ENCODE results near the gene ADAMTS4.

ADAMTS4 gene

GRCh38 chr1:161220002-161220401 is 21.1 kb upstream of the ADAMTS4 start:
- no peak for DNase-seq (ENCODE audit: low read depth)

GRCh38 chr1:161219078-161219892 is 20.4 kb upstream of the ADAMTS4 start:
- no peak for DNase-seq (ENCODE audit: low read depth)

GRCh38 chr1:161218301-161219077 is 19.6 kb upstream of the ADAMTS4 start:
- DNase-seq (ENCODE audit: low read depth): no peak

- DNase-seq (ENCODE audit: low read depth): no peak
These were observed 19.0 kb upstream of the ADAMTS4 start for GRCh38 chr1:161217831-161218230.

- DNase-seq (ENCODE audit: low read depth): no peak
These were observed 18.3 kb upstream of the ADAMTS4 start for GRCh38 chr1:161216945-161217712.

- DNase-seq (ENCODE audit: low read depth): no peak
These were observed 16.2 kb upstream of the ADAMTS4 start, which contains the start of gene FCER1G for GRCh38 chr1:161215076-161215475. TSS of gene FCER1G (plus strand) at chr1:161215295. CDS start at chr1:161215322, 27 bp downstream.

GRCh38 chr1:161214369-161214768 is 15.5 kb upstream of the ADAMTS4 start:
- DNase-seq (ENCODE audit: low read depth): no peak

- peak; percentile 36 for DNase-seq (ENCODE audit: low read depth)
These were observed 11.0 kb upstream of the ADAMTS4 start for GRCh38 chr1:161209790-161210409.

- no peak for DNase-seq (ENCODE audit: low read depth)
These were observed 8.3 kb upstream of the ADAMTS4 start for GRCh38 chr1:161207173-161207572.

- DNase-seq (ENCODE audit: low read depth): no peak
These were observed 7.7 kb upstream of the ADAMTS4 start for GRCh38 chr1:161206411-161207140.

GRCh38 chr1:161201836-161202712 is 3.2 kb upstream of the ADAMTS4 start, which contains the start of gene NDUFS2:
TSS of gene NDUFS2 (plus strand) at chr1:161202367. CDS start at chr1:161202386, 19 bp downstream.
- peak; percentile 94 for DNase-seq (ENCODE audit: low read depth)

- no peak for DNase-seq (ENCODE audit: low read depth)
These were observed 2.4 kb upstream of the ADAMTS4 start for GRCh38 chr1:161200992-161201835.

- no peak for DNase-seq (ENCODE audit: low read depth)
These were observed 1.7 kb upstream of the ADAMTS4 start for GRCh38 chr1:161200421-161200991.

GRCh38 chr1:161199506-161200139 is 769 bp upstream of the ADAMTS4 start:
- DNase-seq (ENCODE audit: low read depth): no peak

- DNase-seq (ENCODE audit: low read depth): no peak
These were observed 509 bp downstream of the ADAMTS4 start for GRCh38 chr1:161198194-161198896.

- DNase-seq (ENCODE audit: low read depth): no peak
These were observed 1.2 kb downstream of the ADAMTS4 start for GRCh38 chr1:161197560-161198193.

Measured in T-helper 22 cell (primary cell).